HEK293 (cell line): Measurements from ENCODE around the gene FRMPD4.

Experiments
- CTCF ChIA-PET: fragments of 350-600 bp; formaldehyde crosslinking; extraction: SDS; loops from one replicate; lab custom pipeline; 2021; ENCODE audit warnings: antibody characterized with exemption; lab: Yijun Ruan, JAX
- POLR2A ChIA-PET: fragments of 300-600 bp; formaldehyde crosslinking; extraction: SDS; loops from one replicate; lab custom pipeline; 2020; ENCODE audit warnings: antibody characterized with exemption, inconsistent platforms; lab: Yijun Ruan, JAX
- H3K27ac ChIP-seq: fragments of 200-500 bp; sonication (Bioruptor generic); 2 replicates; pipeline ENCODE4 v1.5.1; 2014; ENCODE audit warnings: low read depth, low read length, control low read depth, inconsistent platforms; ENCODE audit errors: extremely low read depth
- H3K36me3 ChIP-seq, 2 experiments: fragments of 200-500 bp in 1 of 2; sonication (Bioruptor generic) in 1 of 2; 1 replicate in 1 of 2; 2 replicates in 1 of 2; pipeline ENCODE4 v1.5.1; 2014 to 2017; ENCODE audit warnings: inconsistent platforms in 2 of 2, low read length in 2 of 2; ENCODE audit not compliant: control insufficient read depth in 2 of 2, insufficient read depth in 1 of 2
- H3K4me1 ChIP-seq: fragments of 200-500 bp; sonication (Bioruptor generic); 2 replicates; pipeline ENCODE4 v1.5.1; 2014; ENCODE audit warnings: mild to moderate bottlenecking, low read length, inconsistent platforms; ENCODE audit not compliant: control insufficient read depth, insufficient read depth
- H3K4me3 ChIP-seq: 2 replicates; pipeline ENCODE4 v1.5.1; 2011; ENCODE audit warnings: low read depth, mild to moderate bottlenecking, control low read depth, low read length, moderate library complexity
- H3K9me3 ChIP-seq: fragments of 200-500 bp; sonication (Bioruptor generic); 2 replicates; pipeline ENCODE4 v1.5.1; 2014; ENCODE audit warnings: low read depth, low read length, inconsistent platforms; ENCODE audit not compliant: control insufficient read depth, insufficient read depth
- BCL11A ChIP-seq: fragments of 450-650 bp; formaldehyde crosslinking; IDR thresholded peaks from 2 replicates; pipeline ENCODE4 v1.5.1; 2016; ENCODE audit warnings: low read depth, missing biosample characterization, missing genetic modification characterization
- BCL11B ChIP-seq: fragments of 450-650 bp; formaldehyde crosslinking; IDR thresholded peaks from 2 replicates; pipeline ENCODE4 v1.5.1; 2016; ENCODE audit warnings: low read depth, missing biosample characterization, missing genetic modification characterization
- IKZF3 ChIP-seq: fragments of 450-650 bp; IDR thresholded peaks from 2 replicates; pipeline ENCODE4 v1.5.0; 2018; ENCODE audit warnings: missing biosample characterization, mild to moderate bottlenecking, missing genetic modification characterization, moderate library complexity
- MZF1 ChIP-seq: fragments of 450-650 bp; formaldehyde crosslinking; IDR thresholded peaks from 2 replicates; pipeline ENCODE4 v1.5.1; 2017; ENCODE audit warnings: missing biosample characterization, missing genetic modification characterization, borderline replicate concordance
- OVOL3 ChIP-seq: fragments of 450-650 bp; formaldehyde crosslinking; IDR thresholded peaks from 2 replicates; pipeline ENCODE4 v1.5.1; 2016; ENCODE audit warnings: missing biosample characterization, missing genetic modification characterization
- ZBTB17 ChIP-seq: fragments of 450-650 bp; formaldehyde crosslinking; IDR thresholded peaks from 2 replicates; pipeline ENCODE4 v1.5.1; 2016; ENCODE audit warnings: missing biosample characterization, missing genetic modification characterization
- ZFP37 ChIP-seq: fragments of 450-650 bp; formaldehyde crosslinking; IDR thresholded peaks from 2 replicates; pipeline ENCODE4 v1.5.1; 2016; ENCODE audit warnings: missing biosample characterization, missing genetic modification characterization
- ZNF112 ChIP-seq: fragments of 450-650 bp; formaldehyde crosslinking; IDR thresholded peaks from 2 replicates; pipeline ENCODE4 v1.5.0; 2017; ENCODE audit warnings: missing biosample characterization, missing genetic modification characterization
- ZNF121 ChIP-seq: fragments of 450-650 bp; formaldehyde crosslinking; IDR thresholded peaks from 2 replicates; pipeline ENCODE4 v1.5.1; 2016; ENCODE audit warnings: missing biosample characterization, missing genetic modification characterization
- ZNF211 ChIP-seq: fragments of 450-650 bp; formaldehyde crosslinking; IDR thresholded peaks from 2 replicates; pipeline ENCODE4 v1.5.1; 2016; ENCODE audit warnings: low read depth, missing biosample characterization, missing genetic modification characterization
- ZNF341 ChIP-seq: fragments of 450-650 bp; formaldehyde crosslinking; IDR thresholded peaks from 2 replicates; pipeline ENCODE4; 2016; ENCODE audit warnings: low read depth, missing biosample characterization, missing genetic modification characterization
- ZNF514 ChIP-seq: fragments of 450-650 bp; formaldehyde crosslinking; IDR thresholded peaks from 2 replicates; pipeline ENCODE4 v1.5.1; 2016; ENCODE audit warnings: missing biosample characterization, missing genetic modification characterization
- ZNF571 ChIP-seq: fragments of 450-650 bp; formaldehyde crosslinking; IDR thresholded peaks from 2 replicates; pipeline ENCODE4 v1.5.0; 2017; ENCODE audit warnings: missing biosample characterization, missing genetic modification characterization
- ZNF596 ChIP-seq: fragments of 450-650 bp; IDR thresholded peaks from 2 replicates; pipeline ENCODE4 v1.5.0; 2018; ENCODE audit warnings: missing biosample characterization, mild to moderate bottlenecking, missing genetic modification characterization, moderate library complexity
- ZNF610 ChIP-seq: fragments of 450-650 bp; formaldehyde crosslinking; IDR thresholded peaks from 2 replicates; pipeline ENCODE4 v1.5.1; 2016; ENCODE audit warnings: missing biosample characterization, missing genetic modification characterization, borderline replicate concordance
- ZSCAN23 ChIP-seq: fragments of 450-650 bp; formaldehyde crosslinking; IDR thresholded peaks from 2 replicates; pipeline ENCODE4 v1.5.1; 2016; ENCODE audit warnings: missing biosample characterization, missing genetic modification characterization
- TF ChIP-seq, protein P1 (sequence below): fragments of 450-650 bp; formaldehyde crosslinking; IDR thresholded peaks from 2 replicates; pipeline ENCODE4 v1.5.1; 2016; ENCODE audit warnings: missing biosample characterization, missing genetic modification characterization
- TF ChIP-seq, protein P2 (sequence below): fragments of 450-650 bp; formaldehyde crosslinking; IDR thresholded peaks from 2 replicates; pipeline ENCODE4 v1.5.1; 2016; ENCODE audit warnings: missing biosample characterization, missing genetic modification characterization
- TF ChIP-seq, protein P3 (sequence below): fragments of 450-650 bp; IDR thresholded peaks from 2 replicates; pipeline ENCODE4 v1.5.1; 2018; ENCODE audit warnings: missing biosample characterization, mild to moderate bottlenecking, missing genetic modification characterization
- TF ChIP-seq, protein P4 (sequence below): fragments of 450-650 bp; formaldehyde crosslinking; IDR thresholded peaks from 2 replicates; pipeline ENCODE4 v1.5.1; 2017; ENCODE audit warnings: missing biosample characterization, missing genetic modification characterization

The FRMPD4 gene

DNA sequence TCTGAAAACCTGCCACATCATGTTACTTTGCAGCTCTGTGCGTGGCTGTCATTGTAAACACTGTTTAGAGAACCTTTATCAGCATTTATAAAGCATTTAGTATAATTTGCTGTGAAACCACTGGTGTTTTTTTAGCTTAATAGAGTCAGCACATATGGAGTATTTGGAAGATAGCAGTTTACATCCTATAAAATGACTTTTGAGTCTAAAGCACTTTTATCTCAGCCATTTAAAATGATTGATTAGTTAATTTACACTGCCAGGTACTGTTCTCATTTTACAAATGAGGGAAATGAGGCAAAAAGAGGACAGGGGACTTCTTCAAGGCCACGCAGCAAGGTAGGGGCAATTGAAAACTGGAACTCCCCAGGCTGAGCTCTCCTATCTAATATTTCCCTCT is 181.7 kb downstream of the FRMPD4 start (continued):
- TF ChIP-seq, protein P1, sequence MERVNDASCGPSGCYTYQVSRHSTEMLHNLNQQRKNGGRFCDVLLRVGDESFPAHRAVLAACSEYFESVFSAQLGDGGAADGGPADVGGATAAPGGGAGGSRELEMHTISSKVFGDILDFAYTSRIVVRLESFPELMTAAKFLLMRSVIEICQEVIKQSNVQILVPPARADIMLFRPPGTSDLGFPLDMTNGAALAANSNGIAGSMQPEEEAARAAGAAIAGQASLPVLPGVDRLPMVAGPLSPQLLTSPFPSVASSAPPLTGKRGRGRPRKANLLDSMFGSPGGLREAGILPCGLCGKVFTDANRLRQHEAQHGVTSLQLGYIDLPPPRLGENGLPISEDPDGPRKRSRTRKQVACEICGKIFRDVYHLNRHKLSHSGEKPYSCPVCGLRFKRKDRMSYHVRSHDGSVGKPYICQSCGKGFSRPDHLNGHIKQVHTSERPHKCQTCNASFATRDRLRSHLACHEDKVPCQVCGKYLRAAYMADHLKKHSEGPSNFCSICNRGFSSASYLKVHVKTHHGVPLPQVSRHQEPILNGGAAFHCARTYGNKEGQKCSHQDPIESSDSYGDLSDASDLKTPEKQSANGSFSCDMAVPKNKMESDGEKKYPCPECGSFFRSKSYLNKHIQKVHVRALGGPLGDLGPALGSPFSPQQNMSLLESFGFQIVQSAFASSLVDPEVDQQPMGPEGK: peak; percentile 34; the same call in 1 of the 2 replicates
- TF ChIP-seq ZNF121 (tag by site-specific recombination): peak; percentile 47; the same call in 1 of the 2 replicates
- peak; percentile 84 for TF ChIP-seq BCL11A
- 0 out of 2 replicates have a peak, but pooled peaks have one; percentile 55 for TF ChIP-seq ZNF610 (tag by site-specific recombination)
- TF ChIP-seq ZSCAN23: peak; percentile 29; the same call in 1 of the 2 replicates
- TF ChIP-seq ZNF112 (tag by site-specific recombination): no peak
- TF ChIP-seq ZBTB17 (tag by site-specific recombination): 0 out of 2 replicates have a peak, but pooled peaks have one; percentile 27
- TF ChIP-seq ZFP37 (tag by site-specific recombination): no peak
- TF ChIP-seq MZF1 (tag by site-specific recombination): peak; percentile 19; the same call in 1 of the 2 replicates
- peak; percentile 92 for TF ChIP-seq IKZF3 (tag by site-specific recombination)
- no peak for TF ChIP-seq ZNF341
- TF ChIP-seq BCL11B (tag by site-specific recombination): peak; percentile 83
- TF ChIP-seq ZNF596: peak; percentile 44; the same call in 1 of the 2 replicates
- TF ChIP-seq, protein P2, sequence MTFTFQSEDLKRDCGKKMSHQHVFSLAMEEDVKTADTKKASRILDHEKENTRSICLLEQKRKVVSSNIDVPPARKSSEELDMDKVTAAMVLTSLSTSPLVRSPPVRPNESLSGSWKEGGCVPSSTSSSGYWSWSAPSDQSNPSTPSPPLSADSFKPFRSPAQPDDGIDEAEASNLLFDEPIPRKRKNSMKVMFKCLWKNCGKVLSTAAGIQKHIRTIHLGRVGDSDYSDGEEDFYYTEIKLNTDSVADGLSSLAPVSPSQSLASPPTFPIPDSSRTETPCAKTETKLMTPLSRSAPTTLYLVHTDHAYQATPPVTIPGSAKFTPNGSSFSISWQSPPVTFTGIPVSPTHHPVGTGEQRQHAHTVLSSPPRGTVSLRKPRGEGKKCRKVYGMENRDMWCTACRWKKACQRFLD (tag by site-specific recombination): no peak
- peak; percentile 91 for TF ChIP-seq OVOL3 (tag by site-specific recombination)
- TF ChIP-seq, protein P3, sequence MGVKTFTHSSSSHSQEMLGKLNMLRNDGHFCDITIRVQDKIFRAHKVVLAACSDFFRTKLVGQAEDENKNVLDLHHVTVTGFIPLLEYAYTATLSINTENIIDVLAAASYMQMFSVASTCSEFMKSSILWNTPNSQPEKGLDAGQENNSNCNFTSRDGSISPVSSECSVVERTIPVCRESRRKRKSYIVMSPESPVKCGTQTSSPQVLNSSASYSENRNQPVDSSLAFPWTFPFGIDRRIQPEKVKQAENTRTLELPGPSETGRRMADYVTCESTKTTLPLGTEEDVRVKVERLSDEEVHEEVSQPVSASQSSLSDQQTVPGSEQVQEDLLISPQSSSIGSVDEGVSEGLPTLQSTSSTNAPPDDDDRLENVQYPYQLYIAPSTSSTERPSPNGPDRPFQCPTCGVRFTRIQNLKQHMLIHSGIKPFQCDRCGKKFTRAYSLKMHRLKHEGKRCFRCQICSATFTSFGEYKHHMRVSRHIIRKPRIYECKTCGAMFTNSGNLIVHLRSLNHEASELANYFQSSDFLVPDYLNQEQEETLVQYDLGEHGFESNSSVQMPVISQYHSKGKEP: peak; percentile 67
- TF ChIP-seq, protein P4, sequence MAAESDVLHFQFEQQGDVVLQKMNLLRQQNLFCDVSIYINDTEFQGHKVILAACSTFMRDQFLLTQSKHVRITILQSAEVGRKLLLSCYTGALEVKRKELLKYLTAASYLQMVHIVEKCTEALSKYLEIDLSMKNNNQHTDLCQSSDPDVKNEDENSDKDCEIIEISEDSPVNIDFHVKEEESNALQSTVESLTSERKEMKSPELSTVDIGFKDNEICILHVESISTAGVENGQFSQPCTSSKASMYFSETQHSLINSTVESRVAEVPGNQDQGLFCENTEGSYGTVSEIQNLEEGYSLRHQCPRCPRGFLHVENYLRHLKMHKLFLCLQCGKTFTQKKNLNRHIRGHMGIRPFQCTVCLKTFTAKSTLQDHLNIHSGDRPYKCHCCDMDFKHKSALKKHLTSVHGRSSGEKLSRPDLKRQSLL (tag by site-specific recombination): no peak

DNA sequence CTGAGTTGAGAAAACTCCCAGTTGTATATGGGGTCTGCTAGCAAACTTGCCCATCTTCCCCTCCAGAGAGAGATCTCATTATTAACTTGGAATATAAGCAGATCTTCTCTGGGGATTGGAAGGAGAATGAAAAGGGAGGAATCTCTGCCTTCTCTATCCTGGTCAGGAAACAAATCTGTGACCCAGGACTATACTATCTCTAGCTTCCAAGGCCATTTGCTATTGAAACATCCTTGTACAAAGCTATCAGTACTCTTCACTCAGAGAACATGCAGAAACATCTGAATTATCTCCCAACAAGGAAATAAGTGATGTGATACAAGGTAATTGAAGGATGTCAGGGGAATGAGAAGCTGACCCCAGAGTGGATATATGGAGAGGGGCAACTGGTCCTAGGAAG is 183.8 kb downstream of the FRMPD4 start:
- ChIA-PET POLR2A (no interaction called here), CTCF (interaction anchor here (0.6 kb wide), 1 partner anchor 459 kb away, joined by 6 read pairs; no protein-coding TSS in a partner anchor)
- Histone ChIP-seq H3K27ac (no peak overlapping the region), H3K36me3 (no peaks in the 10 kb centered on the region), H3K4me3 (no peak overlapping the region), H3K9me3 (peaks cover 5% of the 10 kb centered on the region), H3K4me1 (peaks cover 18% of the 10 kb centered on the region)
- peak; percentile 100 for TF ChIP-seq ZNF514 (tag by site-specific recombination)
- no peak for TF ChIP-seq ZNF571 (tag by site-specific recombination)
- no peak for TF ChIP-seq ZNF211 (tag by site-specific recombination)
